22Rv1 (cell line): ENCODE results near the gene DMKN.

Experiments used
- ZFX ChIP-seq: fragments of 450-650 bp; IDR thresholded peaks from 2 replicates; pipeline ENCODE4 v1.6.1; 2017; ENCODE audit warnings: antibody characterized with exemption, borderline replicate concordance
- TF ChIP-seq, protein P1 (sequence below): fragments of 450-650 bp; IDR thresholded peaks from 2 replicates; pipeline ENCODE4 v1.5.1; 2017; ENCODE audit warnings: mild to moderate bottlenecking

- TF ChIP-seq, protein P1, sequence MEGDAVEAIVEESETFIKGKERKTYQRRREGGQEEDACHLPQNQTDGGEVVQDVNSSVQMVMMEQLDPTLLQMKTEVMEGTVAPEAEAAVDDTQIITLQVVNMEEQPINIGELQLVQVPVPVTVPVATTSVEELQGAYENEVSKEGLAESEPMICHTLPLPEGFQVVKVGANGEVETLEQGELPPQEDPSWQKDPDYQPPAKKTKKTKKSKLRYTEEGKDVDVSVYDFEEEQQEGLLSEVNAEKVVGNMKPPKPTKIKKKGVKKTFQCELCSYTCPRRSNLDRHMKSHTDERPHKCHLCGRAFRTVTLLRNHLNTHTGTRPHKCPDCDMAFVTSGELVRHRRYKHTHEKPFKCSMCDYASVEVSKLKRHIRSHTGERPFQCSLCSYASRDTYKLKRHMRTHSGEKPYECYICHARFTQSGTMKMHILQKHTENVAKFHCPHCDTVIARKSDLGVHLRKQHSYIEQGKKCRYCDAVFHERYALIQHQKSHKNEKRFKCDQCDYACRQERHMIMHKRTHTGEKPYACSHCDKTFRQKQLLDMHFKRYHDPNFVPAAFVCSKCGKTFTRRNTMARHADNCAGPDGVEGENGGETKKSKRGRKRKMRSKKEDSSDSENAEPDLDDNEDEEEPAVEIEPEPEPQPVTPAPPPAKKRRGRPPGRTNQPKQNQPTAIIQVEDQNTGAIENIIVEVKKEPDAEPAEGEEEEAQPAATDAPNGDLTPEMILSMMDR, result peak; percentile 32
- TF ChIP-seq ZFX, result no peak
Measured at GRCh38 chr19:35555301-35556005, 42.0 kb upstream of the DMKN start.
